HG03354 (cell line): ENCODE measurements around the gene ZBTB5.
"Not testable (repeated sequence)": the region's sequence is repeated elsewhere in the genome, so short reads cannot be mapped to it uniquely, and the experiment has no call there.

Experiments used
- ATAC-seq: cut with Tn5 transposase; IDR thresholded peaks from one replicate; pipeline ENCODE4 v1.9.1; 2021; ENCODE audit warnings: mild to moderate bottlenecking; ENCODE audit not compliant: unreplicated experiment, poor library complexity, severe bottlenecking

The ZBTB5 gene

GRCh38 chr9:37486616-37487548, 21.6 kb upstream of the ZBTB5 start:
- ATAC-seq, result no peak

- ATAC-seq, result no peak
Observed at GRCh38 chr9:37486256-37486615, 21.0 kb upstream of the ZBTB5 start.

DNA sequence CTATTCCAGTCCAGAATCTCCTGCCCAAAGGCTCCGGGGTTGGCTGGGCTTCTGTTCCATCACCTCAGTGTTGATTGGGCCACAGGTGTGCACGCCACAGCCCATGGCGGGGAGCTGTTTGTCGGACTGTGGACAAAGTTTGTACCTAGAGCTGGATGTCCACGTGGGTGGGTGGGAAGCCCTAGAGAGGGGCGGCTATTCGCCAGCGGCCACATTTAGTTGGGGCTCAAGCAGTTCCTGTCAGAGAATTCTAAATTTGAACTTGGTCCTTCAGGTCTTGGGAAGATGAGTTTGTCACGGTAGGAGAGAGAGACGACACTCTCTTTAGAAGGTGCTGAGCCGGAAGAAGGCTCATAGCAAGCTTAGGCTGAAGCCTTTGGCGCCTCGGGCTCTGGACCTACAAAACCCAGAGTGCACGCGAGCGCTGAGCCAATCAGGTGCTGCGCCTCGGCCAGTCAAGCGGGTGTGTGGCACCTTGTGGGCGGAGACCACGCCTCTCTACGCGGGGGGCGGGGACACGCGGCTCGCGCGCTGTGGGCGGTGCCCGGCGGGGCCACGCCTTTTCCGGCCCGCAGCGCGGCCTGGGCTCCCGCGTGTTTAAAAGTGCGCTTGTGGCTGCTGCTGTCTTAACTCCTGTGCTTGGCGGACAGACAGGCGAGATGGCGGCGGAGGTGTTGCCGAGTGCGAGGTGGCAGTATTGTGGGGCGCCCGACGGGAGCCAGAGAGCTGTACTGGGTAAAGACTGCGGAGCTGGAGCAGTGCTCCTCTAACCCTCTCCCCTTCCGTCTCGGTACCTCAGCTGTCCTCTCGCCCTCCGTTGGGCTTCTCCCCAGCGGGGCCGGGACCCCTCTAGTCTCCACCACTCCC, 20.4 kb upstream of the ZBTB5 start, which contains the start of gene POLR1E:
TSS of gene POLR1E (plus strand) at position 560 of the 867 bp plus-strand sequence. CDS start at position 660, 100 bp downstream.
- ATAC-seq, result peak; percentile 96

DNA sequence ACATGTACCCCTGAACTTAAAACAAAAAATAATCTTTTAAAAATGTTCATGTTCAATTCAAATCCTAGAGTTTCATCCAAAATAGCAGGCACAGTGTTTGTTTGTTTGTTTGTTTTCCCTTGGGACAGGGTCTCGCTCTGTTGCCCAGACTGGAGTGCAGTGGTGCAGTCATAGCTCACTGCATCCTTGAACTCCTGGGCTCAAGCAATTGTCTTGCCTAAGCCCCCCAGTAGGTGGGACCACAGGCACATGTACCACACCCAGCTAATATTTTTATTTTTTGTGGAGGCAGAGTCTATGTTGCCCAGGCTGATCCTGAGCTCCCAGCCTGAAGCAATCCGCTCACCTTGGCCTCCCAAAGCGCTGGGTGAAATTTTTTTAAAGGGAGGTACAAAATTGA, 15.5 kb upstream of the ZBTB5 start:
- ATAC-seq, result no peak

GRCh38 chr9:37477987-37478619, 12.9 kb upstream of the ZBTB5 start:
- not testable (repeated sequence) for ATAC-seq

DNA sequence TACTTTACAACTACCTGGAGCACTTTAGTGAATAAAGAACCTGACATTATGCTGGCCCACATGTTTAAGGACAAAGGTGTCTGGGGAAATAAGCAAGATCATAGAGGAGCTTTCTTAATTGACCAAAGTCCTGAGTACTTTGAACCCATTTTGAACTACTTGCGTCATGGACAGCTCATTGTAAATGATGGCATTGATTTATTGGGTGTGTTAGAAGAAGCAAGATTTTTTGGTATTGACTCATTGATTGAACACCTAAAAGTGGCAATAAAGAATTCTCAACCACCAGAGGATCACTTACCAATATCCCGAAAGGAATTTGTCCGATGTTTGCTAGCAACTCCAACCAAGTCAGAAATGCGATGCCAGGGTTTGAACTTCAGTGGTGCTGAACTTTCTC, 12.2 kb upstream of the ZBTB5 start:
- not testable (repeated sequence) for ATAC-seq

DNA sequence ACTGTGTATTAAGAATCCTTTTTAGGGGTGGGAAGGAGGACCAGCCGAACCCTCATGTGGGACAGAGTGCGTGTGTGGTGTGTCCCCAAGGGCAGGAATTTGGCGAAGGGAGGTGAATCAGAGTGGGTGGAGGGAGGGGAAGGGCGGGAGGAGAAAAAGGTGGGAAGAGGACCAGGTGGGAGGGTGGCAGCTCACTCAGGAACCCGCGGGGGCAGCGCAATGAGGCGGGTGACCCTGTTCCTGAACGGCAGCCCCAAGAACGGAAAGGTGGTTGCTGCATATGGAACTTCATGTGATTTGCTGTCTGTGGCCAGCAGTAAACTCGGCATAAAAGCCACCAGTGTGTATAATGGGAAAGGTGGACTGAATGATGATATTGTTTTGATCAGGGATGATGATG, 11.7 kb upstream of the ZBTB5 start:
- ATAC-seq, result no peak

- no peak for ATAC-seq
Observed at GRCh38 chr9:37474438-37474837, 9.2 kb upstream of the ZBTB5 start.

DNA sequence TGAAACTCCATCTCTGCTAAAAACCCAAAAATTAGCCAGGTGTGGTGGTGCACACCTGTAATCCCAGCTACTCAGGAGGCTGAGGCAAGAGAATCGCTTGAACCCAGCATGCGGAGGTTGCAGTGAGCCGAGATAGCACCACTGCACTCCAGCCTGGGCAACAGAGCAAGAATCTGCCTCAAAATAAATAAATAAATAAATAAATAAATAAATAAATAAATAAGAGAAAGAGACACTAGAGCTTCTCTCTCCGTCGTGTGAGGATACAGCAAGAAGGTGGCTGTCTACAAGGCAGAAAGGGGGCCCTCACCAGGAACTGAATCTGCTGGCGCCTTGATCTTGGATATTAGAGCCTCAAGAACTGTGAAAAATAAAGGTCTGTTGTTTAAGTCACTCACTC, 8.7 kb upstream of the ZBTB5 start:
- not testable (repeated sequence) for ATAC-seq

DNA sequence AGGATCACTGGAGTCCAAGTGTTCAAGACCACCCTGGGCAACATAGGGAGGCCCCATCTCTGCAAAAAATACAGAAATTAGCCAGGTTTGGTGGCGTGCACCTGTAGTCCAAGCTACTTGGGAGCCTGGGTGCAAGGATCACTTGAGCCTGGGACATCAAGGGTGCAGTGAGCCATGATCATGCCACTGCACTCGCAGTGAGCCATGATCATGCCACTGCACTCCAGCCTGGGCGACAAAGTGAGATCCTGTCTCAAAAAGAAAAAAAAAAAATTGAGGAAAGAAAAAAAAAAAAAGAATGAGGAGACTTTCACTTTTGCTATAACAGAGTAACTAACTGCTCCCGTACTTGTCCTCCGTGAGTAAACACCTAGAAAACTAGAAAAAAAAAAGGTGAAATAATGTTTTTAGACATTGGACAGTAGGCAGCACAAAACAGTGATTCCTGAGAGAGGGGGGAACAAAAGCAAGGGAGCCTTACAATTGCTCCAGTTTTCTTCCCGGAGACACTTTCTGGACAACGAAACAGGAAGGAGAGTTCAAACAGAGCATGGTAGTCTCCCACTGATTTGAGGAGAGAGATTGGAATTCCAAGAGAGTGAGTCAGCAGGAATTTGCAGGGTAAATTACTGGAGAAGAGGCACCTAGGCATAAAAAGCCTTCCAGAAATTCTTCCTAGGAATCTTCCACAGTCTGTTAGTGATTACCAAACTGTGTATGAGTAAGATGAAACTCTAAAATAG, 6.9 kb upstream of the ZBTB5 start:
- ATAC-seq, result no peak

GRCh38 chr9:37468620-37469019, 3.4 kb upstream of the ZBTB5 start:
- ATAC-seq, result no peak

GRCh38 chr9:37467530-37467929, 2.3 kb upstream of the ZBTB5 start:
- not testable (repeated sequence) for ATAC-seq

DNA sequence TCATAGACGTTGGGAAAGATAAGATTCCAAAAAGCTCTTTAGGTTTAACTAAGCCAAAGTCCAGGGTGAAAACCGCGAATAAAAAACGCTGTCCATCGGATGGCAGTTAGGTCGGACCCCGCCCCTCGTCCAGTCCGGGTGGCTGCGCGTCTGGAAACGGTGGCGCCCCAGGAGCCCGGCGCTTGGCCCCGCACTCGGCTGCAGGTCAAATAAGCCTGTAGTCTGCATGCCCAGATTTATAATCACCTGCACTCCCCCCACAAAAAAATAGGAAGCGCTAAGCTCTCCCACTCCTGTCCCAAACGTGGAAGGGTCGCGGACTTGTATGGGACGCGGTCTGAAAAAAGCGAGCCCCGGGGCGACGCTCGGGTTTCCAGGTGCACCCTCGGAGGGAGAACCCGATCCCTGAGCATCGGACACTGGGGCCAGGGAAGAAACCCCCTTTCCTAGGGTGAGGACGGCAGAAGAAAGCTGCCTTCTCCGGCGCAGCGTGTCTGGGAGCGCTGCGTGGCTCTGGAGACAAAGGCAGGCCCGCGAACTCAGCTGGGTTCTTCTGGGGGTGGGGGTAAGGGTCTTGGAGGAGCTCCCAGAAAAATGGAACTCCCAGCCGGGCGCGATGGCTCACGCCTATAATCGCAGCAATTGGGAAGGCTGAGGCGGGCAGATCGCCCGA, 923 bp upstream of the ZBTB5 start:
- peak; percentile 12 for ATAC-seq

- peak; percentile 24 for ATAC-seq
Observed at GRCh38 chr9:37464426-37465248, 613 bp downstream of the ZBTB5 start.

- ATAC-seq, result no peak
Observed at GRCh38 chr9:37464006-37464405, 1.2 kb downstream of the ZBTB5 start.

DNA sequence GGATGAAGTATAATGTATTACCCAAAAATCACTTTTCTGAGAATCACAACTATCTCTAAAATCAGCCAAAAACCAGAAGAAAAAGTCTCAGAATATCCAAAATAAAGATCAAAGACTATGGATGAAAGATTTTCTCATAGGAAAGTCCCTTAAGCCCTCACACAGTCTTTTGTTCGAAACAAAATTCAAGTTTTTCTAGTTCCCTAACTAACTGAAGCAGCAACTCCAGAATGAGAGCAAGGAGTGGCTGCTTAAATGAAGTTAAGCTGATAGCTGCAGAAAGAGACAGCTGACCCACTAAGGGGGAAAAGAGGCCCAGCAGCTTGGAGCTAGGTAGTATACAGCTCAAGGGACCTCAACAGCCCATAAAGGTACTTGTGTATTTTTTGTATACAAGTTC, 8.4 kb downstream of the ZBTB5 start:
- no peak for ATAC-seq

DNA sequence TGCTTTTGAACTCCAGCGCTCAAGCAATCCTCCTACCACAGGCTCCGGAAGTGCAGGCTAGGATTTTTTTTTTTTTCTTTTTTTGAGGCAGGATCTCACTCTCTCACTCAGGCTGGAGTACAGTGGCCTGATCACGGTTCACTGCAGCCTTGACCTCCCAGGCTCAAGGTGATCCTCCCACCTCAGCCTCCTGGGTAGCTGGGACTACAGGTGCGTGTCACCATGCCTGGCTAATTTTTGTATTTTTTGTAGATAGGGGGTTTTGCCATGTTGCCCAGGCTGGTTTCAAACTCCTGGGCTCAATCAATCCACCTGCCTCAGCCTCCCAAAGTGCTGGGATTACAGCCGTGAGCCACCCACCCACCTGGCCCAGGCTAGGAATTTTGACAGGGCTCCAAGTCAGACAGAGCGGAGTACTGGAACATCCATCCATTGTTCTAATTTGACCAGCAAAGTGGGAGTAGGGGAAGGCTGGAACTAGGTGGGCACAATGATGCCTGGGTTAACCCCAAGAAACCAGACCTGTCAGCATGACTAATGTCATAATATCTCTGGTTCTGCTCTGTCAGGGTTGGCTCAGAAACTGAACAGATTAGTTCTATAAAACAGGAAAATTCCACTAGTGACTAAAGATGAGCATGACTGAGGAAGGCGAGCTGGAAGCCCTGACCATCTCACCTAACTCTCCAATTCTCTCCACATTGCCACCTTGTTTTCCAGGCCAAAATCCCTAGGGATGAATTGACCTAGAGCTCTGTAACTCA, 9.2 kb downstream of the ZBTB5 start:
- no peak for ATAC-seq
